GM18519 (cell line): ENCODE data around the gene CXCL6.

Experiments
- ATAC-seq: cut with Tn5 transposase; IDR thresholded peaks from one replicate; pipeline ENCODE4 v1.9.1; 2021; ENCODE audit warnings: mild to moderate bottlenecking, moderate library complexity; ENCODE audit not compliant: unreplicated experiment, low FRiP score

CXCL6 gene

DNA sequence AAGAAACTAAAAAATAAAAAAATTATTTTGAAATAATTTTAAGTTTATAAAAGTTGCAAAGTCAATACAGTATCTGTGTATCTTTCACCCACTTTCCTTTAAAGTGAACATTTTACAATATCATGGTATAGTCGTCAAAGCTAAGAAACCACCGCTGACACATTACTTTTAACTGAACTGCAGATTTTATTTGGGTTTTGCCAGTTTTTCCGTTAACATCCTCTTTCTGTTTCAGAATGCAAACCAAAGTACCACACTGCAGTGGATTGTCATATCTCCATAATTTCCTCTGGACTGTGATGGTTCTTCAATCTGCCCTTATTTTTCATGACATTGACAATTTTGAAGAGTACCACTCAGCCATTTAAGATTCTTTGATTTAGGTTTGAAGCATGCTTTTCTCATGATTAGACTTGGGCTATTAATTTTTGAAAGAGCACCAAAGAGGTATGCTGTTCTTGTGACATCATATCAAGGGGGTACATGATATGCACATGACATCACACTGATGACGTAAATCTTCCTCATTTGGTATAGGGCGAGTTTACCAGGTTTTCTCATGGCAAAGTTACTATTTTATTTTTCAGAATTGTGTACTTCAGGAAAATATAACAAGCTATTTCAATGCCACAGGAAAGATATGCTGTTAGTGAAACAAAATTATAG lies 29.1 kb downstream of the CXCL6 start:
- no peak for ATAC-seq

DNA sequence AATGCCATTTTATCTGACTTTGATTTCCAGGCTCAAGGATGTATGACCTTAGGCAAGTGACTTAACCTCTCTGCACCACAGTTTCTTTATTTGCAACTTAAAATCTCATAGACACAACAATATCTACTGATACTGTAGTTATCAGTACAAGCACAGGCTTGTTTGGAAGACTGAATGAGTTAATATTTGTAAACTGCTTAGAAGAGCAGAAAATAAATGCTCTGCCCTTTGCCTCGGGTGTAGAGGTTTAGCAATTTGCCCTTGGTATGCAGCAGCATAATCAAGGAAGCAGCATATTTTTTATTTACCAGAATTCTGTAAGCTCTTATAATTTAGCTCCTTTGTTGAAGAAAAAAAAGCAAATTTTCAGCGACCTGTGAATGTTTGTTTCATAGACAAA lies 29.8 kb downstream of the CXCL6 start:
- no peak for ATAC-seq

DNA sequence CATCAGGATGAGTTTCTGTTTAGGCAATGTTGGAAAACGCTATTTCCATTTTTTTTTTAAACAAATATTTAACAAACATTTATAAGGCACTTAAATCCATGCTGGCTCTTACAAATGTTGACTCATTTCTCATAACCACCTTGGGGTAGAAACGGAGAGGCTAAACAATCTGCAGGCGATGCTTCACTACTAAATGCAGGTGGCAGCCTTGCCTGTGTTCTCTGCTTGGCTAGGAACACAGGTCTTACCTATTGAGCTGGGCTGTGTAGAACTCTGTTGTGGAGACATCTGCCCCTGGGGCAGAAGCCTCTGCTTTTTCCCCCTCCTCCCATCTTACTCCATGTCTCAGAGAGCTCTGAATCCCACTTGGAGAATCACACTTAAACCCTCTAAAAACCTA lies 31.3 kb downstream of the CXCL6 start:
- ATAC-seq: no peak

DNA sequence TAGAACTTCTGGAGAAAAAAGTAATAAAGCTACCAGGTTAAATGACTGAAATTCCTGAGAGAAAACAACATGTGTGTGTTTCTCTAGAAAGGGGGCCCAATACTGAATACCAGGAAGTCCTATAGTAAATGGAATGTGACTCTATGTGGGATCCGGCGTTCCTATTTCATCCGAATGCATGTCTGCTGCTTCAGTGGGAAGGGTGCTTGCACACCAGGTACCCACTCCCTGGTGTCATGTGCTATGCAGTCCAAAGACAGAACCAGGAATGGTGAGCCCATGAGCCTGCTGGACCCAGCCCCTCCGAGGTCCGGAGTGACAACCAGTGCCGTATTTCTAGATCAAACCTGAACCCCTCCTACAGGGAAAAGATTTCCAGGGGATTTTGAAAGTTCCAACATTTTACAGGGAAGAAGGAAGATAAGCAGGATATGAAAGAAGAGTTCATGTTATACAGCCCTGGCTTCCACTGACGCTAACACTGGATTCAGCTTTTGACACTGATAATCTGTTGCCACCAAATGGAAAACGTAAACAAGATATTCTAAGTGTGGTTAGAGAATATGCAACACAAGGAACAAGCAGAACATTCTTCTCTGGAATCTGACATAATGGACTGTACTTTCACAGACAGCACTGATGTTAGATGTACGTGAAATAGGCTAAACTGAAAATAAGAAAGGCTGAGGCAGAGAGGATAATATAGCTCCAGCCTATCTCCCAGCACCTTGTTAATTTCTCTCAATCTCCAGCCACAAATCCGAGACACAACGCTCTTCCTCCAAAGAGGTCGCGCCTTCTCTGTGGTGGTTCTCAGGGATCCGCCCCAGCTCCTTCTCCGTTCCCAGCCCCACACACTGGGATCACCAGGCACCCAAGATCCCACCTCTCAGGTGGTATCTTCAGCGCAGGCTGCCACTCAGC lies 32.0 kb downstream of the CXCL6 start:
- ATAC-seq: no peak

GRCh38 chr4:73869130-73870055 lies 32.9 kb downstream of the CXCL6 start, which contains the start of gene CXCL1:
CXCL1 (plus strand) TSS chr4:73869393; CDS start chr4:73869471, 78 bp downstream.
- no peak for ATAC-seq

DNA sequence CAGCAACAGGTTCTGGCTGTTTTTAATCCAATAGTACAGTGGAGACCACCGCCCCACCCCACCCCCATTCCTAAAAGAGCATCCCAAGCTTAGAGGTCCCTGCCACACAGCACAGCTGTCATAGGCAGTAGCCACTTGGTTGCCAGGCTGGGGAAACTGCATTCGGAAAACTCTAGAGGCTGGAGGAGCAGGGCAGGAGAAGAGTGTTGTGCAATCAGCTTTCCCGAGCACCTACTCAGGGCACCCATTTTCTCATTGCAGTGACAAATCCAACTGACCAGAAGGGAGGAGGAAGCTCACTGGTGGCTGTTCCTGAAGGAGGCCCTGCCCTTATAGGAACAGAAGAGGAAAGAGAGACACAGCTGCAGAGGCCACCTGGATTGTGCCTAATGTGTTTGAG lies 33.8 kb downstream of the CXCL6 start:
- ATAC-seq: no peak

GRCh38 chr4:73870768-73871167 lies 34.3 kb downstream of the CXCL6 start:
- ATAC-seq: no peak

- ATAC-seq: no peak
These were observed 35.2 kb downstream of the CXCL6 start for GRCh38 chr4:73871511-73872310.

DNA sequence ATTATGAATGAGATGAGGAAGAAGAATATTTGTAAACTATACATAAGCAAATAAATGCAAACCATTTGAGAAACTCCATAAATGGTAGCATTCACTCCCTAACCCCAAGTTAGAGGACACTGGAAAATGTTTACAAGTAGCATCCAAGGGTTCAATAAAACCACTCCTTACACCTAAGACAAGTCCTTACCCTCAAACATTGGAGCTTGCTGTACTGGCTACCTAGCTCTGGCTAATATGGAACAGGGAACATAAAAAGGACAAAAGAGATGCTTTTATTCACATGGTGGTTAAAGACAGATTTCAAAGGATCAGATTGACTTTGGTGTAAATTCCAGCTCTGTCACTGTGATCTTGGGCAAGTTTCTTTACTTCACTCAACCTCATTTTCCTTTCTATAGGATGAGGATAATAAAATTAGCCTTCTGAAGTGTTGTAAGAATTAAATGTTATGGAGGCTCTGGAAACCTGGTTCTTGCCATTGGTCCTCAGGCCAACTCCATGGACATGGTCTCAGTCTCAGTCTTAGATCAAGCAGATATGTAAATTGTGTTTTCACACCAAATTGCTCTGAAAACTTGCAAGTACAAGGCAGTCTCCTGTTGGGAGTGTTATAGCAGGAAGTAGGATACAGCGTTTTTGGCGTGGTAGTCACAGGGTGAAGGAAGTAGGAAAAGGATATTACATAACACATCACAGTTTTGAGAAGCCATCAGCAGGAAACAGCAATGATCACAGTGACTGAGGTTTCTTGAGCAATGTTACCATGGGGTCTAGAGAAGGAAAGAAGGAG lies 36.0 kb downstream of the CXCL6 start:
- ATAC-seq: no peak

DNA sequence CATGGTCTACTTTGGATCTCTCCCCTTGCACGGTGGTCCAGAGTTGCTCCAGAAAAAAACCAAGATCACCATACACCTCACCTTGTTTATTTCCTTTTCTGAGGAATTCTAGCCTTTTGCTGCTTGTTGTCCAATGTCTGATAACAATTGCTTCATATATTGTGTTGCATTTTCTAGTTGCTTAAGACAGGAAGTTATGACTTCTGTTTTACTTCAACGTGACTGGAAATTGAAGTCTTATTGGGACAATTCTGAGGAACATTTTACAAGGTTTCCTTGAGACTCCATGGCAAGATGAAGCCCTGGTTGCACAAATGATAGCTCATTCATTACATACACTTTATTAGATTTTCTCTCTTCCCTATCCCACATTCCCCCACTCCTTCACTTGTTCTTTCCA lies 37.9 kb downstream of the CXCL6 start:
- ATAC-seq: no peak

DNA sequence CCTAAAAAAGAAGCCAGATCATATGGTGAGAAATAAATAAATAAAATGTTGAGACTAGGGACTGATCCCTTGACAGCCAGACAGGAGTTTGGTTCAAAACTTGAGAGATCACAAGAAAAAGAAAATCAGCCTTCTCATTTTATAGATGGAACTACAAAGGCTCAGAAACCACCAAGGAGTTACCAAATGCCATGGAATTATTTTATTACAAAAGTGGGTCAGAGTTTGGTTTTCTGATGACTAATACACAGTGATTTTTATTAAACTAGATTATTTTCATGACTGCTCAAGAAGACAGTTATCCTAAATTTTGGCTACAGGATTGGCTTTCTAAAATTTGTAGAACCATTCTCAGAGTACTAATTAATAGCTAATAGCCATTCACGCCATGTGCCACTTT lies 38.9 kb downstream of the CXCL6 start:
- ATAC-seq: no peak

DNA sequence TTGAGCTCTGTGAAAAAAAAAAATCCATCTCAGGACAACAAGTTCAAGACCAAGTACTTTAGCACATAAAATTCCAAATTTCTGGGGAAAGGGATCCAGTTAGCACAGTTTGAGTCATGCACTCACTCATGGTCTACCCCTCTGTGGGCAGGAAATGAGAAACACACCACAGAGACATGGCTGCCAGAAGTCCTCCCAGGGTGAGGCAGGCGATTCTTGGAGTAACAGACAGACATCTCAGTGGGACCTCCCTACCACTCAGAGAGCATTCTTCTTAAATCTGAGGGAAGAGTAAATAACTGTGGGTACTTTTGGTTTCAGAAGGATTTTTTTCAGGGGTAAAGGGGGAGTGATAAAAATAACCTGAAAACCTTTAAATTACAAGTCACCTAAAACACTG lies 46.8 kb downstream of the CXCL6 start:
- no peak for ATAC-seq

GRCh38 chr4:73885574-73886267 lies 49.2 kb downstream of the CXCL6 start:
- no peak for ATAC-seq
